Measurements from ENCODE around the gene SPON2.

Gene SPON2

GRCh38 chr4:1171311-1172227, 814 bp downstream of the SPON2 start:
- Histone ChIP-seq H3K9me2 (replicated peaks; ENCODE audit: low read depth, low read length) (no peaks in the 10 kb centered on the region), H3K27me3 (ENCODE audit: insufficient read depth, low read length, poor library complexity, severe bottlenecking) (no peaks in the 10 kb centered on the region), H4K20me1 (ENCODE audit: insufficient read depth, low read length, poor library complexity, severe bottlenecking) (no peaks in the 10 kb centered on the region), H3K9ac (ENCODE audit: low read depth, low read length, poor library complexity, severe bottlenecking) (no peak overlapping the region), H3K4me3 (ENCODE audit: low read length, poor library complexity, severe bottlenecking) (no peak overlapping the region), H3K4me1 (ENCODE audit: insufficient read depth, low read length, poor library complexity, severe bottlenecking) (peaks cover 10% of the 10 kb centered on the region), H3K79me2 (ENCODE audit: insufficient read depth, low read length) (no peaks in the 10 kb centered on the region), H2AFZ (ENCODE audit: low read length) (no peak overlapping the region), H3K9me3 (ENCODE audit: insufficient read depth, low read depth, low read length) (no peaks in the 10 kb centered on the region), H3F3A (ENCODE audit: low read depth) (no peaks in the 10 kb centered on the region), H3K36me3 (ENCODE audit: insufficient read depth, low read length) (peaks cover 5% of the 10 kb centered on the region; the same call in 1 of the 2 replicates), H3K4me2 (ENCODE audit: low read depth, low read length, poor library complexity, severe bottlenecking) (no peak overlapping the region)
- TF ChIP-seq, protein P1, sequence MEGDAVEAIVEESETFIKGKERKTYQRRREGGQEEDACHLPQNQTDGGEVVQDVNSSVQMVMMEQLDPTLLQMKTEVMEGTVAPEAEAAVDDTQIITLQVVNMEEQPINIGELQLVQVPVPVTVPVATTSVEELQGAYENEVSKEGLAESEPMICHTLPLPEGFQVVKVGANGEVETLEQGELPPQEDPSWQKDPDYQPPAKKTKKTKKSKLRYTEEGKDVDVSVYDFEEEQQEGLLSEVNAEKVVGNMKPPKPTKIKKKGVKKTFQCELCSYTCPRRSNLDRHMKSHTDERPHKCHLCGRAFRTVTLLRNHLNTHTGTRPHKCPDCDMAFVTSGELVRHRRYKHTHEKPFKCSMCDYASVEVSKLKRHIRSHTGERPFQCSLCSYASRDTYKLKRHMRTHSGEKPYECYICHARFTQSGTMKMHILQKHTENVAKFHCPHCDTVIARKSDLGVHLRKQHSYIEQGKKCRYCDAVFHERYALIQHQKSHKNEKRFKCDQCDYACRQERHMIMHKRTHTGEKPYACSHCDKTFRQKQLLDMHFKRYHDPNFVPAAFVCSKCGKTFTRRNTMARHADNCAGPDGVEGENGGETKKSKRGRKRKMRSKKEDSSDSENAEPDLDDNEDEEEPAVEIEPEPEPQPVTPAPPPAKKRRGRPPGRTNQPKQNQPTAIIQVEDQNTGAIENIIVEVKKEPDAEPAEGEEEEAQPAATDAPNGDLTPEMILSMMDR (conservative IDR thresholded peaks at IDR 0.05; ENCODE audit: low read length): no peak
- TF ChIP-seq EZH2phosphoT487 (IDR thresholded peaks at IDR 0.05; ENCODE audit: borderline replicate concordance): no peak

- Histone ChIP-seq H3K36me3 (ENCODE audit: insufficient read depth, low read length) (peaks cover 5% of the 10 kb centered on the region; the same call in 1 of the 2 replicates), H3K9me3 (ENCODE audit: insufficient read depth, low read depth, low read length) (no peaks in the 10 kb centered on the region), H3K79me2 (ENCODE audit: insufficient read depth, low read length) (no peaks in the 10 kb centered on the region), H3K4me3 (ENCODE audit: low read length, poor library complexity, severe bottlenecking) (no peak overlapping the region), H2AFZ (ENCODE audit: low read length) (no peak overlapping the region), H4K20me1 (ENCODE audit: insufficient read depth, low read length, poor library complexity, severe bottlenecking) (no peaks in the 10 kb centered on the region), H3K4me2 (ENCODE audit: low read depth, low read length, poor library complexity, severe bottlenecking) (no peak overlapping the region), H3K4me1 (ENCODE audit: insufficient read depth, low read length, poor library complexity, severe bottlenecking) (peaks cover 10% of the 10 kb centered on the region), H3K9me2 (replicated peaks; ENCODE audit: low read depth, low read length) (no peaks in the 10 kb centered on the region), H3F3A (ENCODE audit: low read depth) (no peaks in the 10 kb centered on the region), H3K27me3 (ENCODE audit: insufficient read depth, low read length, poor library complexity, severe bottlenecking) (no peaks in the 10 kb centered on the region), H3K9ac (ENCODE audit: low read depth, low read length, poor library complexity, severe bottlenecking) (no peak overlapping the region)
- TF ChIP-seq EZH2phosphoT487 (IDR thresholded peaks at IDR 0.05; ENCODE audit: borderline replicate concordance): no peak
- TF ChIP-seq, protein P1 (conservative IDR thresholded peaks at IDR 0.05; ENCODE audit: low read length): no peak
These were observed 1.4 kb downstream of the SPON2 start for GRCh38 chr4:1170976-1171310.

GRCh38 chr4:1170156-1170975, 2.0 kb downstream of the SPON2 start:
- Histone ChIP-seq H3K4me2 (ENCODE audit: low read depth, low read length, poor library complexity, severe bottlenecking) (no peak overlapping the region), H3K9me2 (replicated peaks; ENCODE audit: low read depth, low read length) (no peaks in the 10 kb centered on the region), H3K4me3 (ENCODE audit: low read length, poor library complexity, severe bottlenecking) (no peak overlapping the region), H2AFZ (ENCODE audit: low read length) (no peak overlapping the region), H3K9ac (ENCODE audit: low read depth, low read length, poor library complexity, severe bottlenecking) (no peak overlapping the region), H3K27me3 (ENCODE audit: insufficient read depth, low read length, poor library complexity, severe bottlenecking) (no peaks in the 10 kb centered on the region), H3F3A (ENCODE audit: low read depth) (no peaks in the 10 kb centered on the region), H3K36me3 (ENCODE audit: insufficient read depth, low read length) (peaks cover 5% of the 10 kb centered on the region; the same call in 1 of the 2 replicates), H3K79me2 (ENCODE audit: insufficient read depth, low read length) (no peaks in the 10 kb centered on the region), H3K4me1 (ENCODE audit: insufficient read depth, low read length, poor library complexity, severe bottlenecking) (peaks cover 10% of the 10 kb centered on the region), H3K9me3 (ENCODE audit: insufficient read depth, low read depth, low read length) (no peaks in the 10 kb centered on the region), H4K20me1 (ENCODE audit: insufficient read depth, low read length, poor library complexity, severe bottlenecking) (no peaks in the 10 kb centered on the region)
- TF ChIP-seq, protein P1 (conservative IDR thresholded peaks at IDR 0.05; ENCODE audit: low read length): no peak
- no peak for TF ChIP-seq EZH2phosphoT487 (IDR thresholded peaks at IDR 0.05; ENCODE audit: borderline replicate concordance)
